ENCODE measurements around the gene EEIG2.
"Not testable (repeated sequence)": the region's sequence is repeated elsewhere in the genome, so short reads cannot be mapped to it uniquely, and the experiment has no call there.

EEIG2 gene

DNA sequence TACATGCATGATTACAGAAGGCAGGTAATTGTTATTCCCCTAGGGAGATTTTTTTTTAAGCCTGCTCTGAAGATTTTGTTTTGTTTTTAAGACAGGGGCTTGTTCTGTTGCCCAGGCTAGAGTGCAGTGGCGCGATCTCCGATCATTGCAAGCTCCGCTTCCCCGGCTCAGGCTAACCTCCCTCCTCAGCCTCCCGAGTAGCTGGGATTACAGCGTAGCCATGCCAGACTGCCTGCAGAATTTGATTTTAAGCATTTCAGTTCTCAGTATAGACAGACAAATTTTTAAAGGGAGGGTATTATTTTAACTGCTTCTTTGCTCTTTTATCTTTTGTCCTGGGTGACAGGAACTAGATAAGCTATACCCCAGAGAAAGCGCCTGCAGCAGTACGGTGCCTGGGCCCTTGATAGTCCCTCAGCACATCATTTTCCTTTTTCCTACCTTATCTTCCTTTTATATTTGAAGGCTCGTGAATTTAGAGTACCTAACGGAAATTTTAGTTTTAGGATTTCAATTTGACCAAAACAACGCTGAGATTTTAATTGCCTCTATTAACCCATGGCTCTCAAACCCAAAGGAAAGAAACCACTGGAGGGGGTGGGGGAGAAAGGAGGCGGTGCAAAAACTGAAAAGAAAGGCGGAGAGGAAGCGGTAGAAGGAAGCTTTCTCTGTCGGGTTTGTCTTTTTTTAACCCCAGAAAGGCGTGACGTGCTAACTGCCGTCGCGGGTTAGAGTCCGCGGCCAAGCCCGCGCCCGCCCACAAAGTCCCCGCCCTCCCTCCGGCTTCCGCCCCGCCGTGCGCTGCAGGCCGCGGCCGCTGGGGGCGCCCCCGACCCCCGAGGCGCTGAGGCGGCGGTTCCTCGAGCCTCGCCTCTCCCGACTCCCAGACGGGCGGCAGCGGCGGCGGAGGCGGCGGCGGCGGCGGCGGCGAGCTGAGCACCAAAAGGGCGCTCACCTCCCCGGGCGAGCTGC, at the start of gene EEIG2:
TSS of gene EEIG2 (plus strand) at position 886 of the 972 bp plus-strand sequence. CDS start 329 bp downstream, outside the sequence.
- DNase-seq = peak; percentile 81

DNA sequence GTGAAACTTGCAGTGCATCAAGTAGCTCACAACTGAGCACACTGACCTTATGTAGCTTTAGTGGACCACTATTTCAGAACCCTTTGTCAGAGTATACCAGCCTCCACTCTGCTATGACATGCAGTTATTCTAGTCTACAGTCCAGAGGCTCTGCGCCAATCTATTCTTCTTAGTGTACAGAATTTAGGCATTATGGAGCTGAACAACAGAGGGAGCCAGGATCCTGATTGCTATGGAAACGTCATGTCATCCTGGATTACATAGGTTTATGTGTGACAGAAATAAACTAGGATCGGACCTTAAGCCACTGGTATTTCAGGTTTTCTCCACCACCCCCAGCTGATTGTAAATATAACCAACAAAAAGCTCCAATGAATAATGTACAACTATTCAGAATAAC, 48.1 kb upstream of the EEIG2 start:
- DNase-seq = peak; percentile 2

DNA sequence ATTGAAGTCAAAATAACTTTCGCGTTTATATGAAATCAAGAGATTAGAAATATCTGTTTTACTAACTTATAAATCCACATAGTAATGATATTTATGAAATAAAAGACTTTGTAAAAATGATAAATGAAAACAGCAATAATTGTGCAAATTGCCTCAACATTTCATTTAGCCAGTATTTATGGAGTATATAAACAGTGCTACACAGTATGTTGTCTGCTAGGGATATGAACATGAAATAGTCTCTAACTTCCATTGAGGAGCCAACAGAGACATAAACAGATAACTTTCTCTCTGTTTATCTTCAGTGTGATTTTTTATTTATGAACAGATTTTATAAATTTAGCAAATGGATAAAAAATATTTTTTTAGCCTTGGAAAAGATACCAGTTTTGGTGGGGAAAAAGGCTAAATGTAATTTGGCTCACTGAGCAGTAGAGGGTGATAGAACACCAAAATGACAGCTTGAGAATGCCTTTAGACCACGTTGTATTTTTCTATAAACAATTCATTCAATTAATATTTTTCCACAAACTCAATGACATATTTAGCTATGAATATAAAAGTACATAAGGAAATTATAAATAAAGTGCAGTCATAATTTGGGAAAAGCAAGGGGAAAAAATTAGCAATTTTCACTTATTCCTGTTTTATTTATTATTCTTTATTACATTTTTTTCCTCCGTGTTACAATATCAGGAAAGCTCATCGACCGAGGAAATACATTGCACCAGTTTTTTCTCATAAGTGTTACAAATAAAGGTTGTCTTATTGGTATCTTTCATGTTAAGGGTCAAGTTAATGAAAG, 47.5 kb upstream of the EEIG2 start:
- DNase-seq = peak; percentile 29

DNA sequence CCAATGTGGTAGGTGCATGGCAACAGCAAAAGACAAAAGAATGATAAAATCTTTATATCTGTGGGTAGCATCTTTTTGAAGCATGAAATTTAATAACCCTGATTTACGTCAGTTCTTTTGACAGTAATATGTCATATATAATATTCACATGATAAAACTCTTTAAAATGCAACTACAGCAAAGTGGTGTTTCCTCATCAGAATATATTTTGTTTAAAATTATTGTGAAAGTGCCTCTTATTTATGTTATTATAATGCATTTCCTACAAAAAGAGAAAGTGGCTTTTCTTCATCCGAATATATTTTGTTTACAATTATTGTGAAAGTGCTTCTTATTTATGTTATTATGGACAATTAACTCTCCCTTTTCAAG, 46.9 kb upstream of the EEIG2 start:
- no peak for DNase-seq

DNA sequence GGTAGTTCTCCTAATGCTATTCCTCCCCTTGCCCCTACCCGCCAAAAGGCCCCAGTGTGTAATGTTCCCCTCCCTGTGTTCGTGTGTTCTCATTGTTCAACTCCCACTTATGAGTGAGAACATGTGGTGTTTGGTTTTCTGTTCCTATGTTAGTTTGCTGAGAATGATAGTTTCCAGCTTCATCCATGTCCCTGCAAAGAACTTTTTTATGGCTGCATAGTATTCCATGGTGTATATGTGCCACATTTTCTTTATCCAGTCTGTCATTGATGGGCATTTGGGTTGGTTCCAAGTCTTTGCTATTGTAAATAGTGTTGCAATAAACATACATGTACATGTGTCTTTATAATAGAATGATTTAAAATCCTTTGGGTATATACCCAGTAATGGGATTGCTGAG, 46.0 kb upstream of the EEIG2 start:
- DNase-seq = not testable (repeated sequence)

DNA sequence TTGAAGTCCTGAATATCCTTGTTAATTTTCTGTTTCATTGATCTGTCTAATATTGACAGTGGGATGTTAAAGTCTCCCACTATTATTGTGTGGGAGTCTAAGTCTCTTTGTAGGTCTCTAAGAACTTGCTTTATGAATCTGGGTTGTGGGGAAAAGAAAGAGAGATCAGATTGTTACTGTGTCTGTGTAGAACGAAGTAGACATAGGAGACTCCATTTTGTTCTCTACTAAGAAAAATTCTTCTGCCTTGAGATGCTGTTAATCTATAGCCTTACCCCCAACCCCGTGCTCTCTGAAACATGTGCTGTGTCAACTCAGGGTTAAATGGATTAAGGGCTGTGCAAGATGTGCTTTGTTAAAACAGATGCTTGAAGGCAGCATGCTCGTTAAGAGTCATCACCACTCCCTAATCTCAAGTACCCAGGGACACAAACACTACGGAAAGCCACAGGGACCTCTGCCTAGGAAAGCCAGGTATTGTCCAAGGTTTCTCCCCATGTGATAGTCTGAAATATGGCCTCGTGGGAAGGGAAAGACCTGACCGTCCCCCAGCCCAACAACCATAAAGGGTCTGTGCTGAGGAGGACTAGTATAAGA, 42.5 kb upstream of the EEIG2 start:
- DNase-seq = not testable (repeated sequence)

DNA sequence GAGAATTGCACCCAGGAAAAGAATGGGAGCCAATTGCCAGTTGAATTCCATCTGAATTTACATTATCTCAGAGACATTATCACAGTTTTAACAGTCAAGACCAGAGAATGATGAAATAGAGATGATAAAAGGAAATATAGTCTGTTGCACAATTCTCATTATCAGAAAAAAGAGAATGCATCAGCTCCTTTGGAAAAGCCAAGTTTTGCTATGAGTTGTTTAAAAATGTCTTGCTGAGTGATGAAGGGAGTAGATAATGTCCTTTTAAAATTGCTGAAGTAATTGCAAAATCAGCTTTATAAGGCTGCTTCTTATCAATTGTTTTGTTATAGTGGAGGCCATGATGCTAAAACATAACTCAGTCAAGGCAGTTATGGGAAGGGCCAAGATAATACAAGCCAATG, 37.9 kb upstream of the EEIG2 start:
- DNase-seq = no peak

DNA sequence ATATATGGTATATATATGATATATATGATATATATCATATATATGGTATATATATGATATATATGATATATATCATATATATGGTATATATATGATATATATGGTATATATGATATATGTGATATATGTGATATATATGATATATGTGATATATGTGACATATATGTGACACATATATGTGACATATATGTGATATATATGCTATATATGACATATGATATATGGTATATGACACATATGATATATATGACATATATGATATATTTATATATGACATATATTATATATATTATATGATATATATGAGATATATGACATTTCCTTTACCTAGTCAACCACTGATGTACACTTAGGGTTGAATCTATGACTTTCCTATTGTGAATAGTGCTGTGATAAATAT, 36.1 kb upstream of the EEIG2 start:
- no peak for DNase-seq

DNA sequence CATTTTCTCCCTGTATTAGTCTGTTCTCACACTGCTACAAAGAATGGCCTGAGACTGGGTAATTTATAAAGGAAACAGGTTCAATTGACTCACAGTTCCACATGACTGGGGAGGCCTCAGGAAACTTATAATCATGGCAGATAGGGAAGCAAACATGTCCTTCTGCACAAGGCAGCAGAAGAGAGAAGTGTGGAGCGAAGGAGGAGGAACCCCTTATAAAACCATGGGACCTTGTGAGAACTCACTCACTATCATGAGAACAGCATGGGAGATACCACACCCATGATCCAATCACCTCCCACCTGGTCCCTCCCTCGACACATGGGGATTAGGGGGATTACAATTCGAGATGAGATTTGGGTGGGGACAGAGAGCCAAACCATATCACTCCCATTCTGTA, 35.2 kb upstream of the EEIG2 start:
- no peak for DNase-seq

DNA sequence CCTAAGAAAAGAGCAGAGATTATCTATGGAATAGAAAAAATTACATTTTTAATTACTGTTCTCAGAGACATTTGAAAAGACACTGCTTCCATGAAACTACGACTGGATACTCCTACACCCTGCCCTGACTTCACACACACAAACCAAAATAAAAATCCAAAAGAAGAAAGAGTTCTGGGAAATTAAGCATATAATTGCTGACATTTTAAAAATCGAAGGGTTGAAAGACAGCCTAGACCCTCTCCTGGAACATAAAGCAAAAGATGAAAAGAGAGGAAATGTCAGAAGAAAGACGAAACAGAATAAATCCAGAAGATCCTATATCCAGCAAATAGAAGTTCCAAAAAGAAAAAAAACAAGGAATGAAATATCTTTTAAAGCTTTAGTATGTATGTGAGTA, 32.8 kb upstream of the EEIG2 start:
- no peak for DNase-seq

DNA sequence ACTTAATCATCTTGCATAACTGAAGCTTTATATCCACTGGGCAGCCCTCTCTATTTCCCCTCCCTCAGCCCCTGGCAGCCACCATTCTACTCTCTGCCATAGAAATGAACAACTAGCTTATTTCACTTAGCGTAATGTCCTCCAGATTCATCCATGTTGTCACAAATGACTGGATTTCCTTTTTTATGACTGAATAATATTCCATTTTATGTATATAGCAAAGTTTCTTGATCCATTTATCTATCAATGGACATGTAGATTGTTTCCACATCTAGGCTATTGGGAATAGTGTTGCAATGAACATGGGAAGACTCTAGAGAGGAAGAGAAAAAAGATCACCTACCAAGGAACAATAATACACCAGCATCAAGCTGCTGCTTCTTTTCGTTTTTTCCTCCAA, 32.1 kb upstream of the EEIG2 start:
- no peak for DNase-seq

DNA sequence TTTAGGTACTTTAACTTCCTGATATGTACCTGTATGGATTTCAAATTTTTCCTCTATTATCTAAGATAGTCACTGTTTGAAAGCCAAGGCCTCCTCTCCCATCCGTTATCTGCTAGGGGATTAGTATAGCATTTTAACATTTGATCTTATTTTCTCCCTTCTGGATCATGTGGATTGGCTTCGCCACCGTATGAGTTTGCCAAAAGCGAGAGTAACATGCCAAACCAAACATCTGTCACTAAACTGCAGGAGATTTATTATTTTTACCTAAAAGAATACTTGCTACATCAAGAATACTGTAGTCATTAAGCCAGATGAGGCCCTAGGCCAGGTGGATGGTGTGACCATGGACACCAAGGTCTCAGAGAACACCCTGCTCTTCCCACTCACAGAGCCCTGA, 28.5 kb upstream of the EEIG2 start:
- DNase-seq = no peak

DNA sequence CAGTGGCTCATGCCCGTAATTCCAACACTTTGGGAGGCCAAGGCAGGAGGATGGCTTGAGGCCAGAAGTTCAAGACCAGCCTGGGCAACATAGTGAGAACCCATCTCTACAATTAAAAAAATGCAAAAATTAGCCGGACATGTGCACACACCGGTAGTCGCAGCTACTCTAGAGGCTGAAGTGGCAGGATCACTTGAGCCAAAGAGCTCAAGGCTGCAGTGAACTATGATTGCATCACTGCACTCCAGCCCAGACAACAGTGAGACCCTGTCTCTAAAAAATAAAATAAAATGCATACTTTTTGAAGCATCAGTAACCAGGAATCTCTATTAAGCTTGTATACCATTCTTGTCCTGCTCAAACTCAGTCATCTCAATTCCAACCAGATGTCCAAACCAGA, 27.2 kb upstream of the EEIG2 start:
- DNase-seq = no peak

DNA sequence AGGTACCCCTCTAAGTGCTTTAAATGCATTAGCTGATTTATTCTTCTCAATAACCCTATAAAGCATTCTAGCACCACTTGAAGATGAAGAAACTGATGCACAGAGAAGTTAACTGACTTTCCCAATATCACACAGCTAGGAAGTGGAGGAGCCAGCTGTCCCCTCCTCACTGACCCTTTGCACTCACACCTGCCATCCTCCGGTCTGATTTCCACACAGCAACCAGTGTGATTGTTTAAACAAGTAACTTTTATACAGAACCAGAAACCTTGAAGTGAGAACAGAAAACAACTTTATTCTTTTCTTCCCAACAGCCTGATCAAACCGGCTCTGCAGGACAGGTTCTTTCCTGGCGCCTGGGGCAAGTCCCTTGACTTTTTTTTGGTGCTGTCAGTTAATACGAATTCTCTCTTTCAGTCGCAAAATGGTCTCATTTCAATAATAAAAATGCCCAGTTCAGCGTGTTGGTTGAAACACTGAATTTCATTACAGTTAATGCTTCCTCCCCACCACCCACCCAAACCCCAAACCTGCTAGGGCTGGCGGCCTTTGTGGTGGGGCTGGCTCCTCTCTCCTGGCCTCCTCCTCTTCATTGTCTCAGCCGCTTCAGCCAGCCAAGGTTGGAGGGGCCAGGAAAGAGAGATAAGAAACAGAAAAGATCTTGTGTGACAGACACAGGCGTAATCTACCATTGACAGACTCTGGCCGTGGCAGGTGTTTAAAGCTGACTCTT, 26.4 kb upstream of the EEIG2 start:
- DNase-seq = no peak

DNA sequence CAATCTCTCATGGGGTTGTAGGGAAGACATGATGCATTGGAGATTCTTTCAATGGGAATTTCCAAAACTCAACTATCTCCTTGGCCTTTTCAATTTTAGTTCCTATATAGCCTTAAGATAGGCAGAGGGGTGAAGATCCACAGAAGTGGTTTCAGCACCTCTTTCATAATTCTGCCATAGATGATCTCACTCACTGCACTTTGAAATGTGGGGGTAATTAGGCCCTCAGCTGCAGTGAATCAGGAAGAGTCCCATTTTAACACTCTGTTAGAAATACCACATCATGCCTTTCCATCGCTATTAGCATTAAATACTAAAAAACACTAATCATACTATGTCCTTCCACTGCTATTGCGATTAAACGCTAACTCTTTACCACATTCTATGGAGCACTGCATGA, 25.1 kb upstream of the EEIG2 start:
- no peak for DNase-seq

DNA sequence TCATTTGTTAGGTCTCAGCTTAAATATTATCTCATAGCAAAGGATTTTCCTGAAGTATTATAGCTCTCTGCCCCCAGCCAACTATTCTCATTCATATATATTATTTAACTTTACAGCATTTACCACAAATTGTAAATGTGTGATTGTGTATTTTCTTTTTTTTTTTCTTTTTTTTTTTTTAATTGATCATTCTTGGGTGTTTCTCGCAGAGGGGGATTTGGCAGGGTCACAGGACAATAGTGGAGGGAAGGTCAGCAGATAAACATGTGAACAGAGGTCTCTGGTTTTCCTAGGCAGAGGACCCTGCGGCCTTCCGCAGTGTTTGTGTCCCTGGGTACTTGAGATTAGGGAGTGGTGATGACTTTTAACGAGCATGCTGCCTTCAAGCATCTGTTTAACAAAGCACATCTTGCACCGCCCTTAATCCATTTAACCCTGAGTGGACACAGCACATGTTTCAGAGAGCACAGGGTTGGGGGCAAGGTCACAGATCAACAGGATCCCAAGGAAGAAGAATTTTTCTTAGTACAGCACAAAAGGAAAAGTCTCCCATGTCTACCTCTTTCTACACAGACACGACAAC, 24.5 kb upstream of the EEIG2 start:
- DNase-seq = not testable (repeated sequence)

DNA sequence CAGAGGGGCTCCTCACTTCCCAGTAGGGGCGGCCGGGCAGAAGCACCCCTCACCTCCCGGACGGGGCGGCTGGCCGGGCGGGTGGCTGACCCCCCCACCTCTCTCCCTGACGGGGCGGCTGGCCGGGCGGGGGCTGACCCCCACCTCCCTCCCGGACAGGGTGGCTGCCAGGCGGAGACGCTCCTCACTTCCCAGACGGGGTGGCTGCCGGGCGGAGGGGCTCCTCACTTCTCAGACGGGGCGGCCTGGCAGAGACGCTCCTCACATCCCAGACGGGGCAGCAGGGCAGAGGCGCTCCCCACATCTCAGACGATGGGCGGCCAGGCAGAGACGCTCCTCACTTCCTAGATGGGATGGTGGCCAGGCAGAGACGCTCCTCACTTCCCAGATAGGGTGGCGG, 23.9 kb upstream of the EEIG2 start:
- not testable (repeated sequence) for DNase-seq

DNA sequence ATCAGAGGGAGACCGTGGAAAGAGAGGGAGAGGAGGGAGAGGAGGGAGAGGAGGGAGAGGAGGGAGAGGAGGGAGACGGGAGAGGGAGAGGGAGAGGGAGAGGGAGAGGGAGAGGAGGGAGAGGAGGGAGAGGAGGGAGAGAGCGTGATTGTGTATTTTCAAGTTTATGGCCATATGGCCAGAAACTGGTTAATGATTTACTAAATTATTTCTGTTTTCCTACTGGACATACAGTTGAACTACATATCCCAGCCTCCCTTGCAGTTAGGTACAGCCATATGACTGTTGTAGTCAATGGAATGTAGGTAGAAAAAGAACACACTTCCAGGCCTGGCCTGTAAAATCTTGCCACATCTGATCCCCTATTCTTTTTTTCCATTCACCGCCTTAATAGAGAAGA, 23.1 kb upstream of the EEIG2 start:
- not testable (repeated sequence) for DNase-seq

DNA sequence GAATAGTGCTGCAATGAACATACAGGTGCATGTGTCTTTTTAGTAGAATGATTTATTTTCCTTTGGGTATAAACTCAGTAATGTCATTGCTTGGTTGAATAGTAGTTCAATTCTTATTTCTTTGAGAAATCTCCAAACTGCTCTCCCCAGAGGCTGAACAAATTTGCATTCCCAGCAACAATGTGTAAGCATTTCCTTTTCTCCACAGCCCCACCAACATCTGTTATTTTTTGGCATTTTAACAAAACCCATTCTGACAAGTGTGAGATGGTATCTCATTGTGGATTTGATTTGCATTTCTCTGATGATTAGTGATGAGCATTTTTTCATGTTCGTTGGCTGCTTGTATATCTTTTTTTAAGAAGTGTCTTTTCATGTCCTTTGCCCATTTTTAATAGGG, 21.9 kb upstream of the EEIG2 start:
- DNase-seq = no peak

DNA sequence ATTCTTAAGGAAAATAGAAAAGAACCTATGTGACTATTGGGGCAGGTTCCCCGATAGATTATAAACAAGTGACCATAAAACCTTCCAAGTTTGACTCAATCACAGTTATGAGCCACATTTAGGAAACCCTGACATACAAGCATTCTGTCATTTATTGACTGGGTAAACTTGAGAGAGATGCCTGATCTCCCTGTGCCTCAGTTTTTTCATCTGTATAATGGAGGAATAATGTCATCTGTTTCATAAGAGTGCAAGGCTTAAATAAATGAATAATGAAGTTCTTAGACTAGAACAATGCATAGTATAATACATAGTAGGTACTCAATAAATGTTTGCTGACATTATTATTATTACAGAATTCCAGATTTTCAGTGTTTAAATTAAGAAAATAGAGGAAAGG, 18.9 kb upstream of the EEIG2 start:
- DNase-seq = no peak

DNA sequence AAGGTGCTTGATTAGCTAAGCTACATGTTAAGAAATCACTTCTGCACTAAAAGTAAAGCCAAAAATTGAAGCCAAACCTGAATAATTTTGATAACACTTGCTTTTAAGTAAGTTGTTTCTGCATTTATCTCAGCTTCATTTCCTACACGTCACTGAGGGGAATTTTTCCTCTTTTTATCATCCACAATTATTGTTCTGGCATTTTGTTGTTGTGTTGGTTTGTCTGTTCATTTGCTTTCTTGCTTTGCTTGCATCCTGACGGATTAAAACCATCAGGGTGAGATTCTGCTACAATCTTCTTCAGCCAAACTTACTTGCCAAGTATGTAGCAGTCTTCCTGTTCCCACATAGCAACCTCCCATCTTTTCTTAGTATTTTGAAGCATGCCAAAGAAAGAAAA, 18.0 kb upstream of the EEIG2 start:
- DNase-seq = no peak

DNA sequence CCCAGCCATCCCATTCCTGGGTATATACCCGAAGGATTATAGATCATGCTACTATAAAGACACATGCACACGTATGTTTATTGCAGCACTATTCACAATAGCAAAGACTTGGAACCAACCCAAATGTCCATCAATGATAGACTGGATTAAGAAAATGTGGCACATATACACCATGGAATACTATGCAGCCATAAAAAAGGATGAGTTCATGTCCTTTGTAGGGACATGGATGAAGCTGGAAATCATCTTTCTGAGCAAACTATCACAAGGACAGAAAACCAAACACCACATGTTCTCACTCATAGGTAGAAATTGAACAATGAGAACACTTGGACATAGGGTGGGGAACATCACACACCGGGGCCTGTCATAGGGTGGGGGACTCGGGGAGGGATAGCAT, 12.4 kb upstream of the EEIG2 start:
- not testable (repeated sequence) for DNase-seq
